CD4-positive, alpha-beta T cell treated with Interleukin-1 beta for 1 hour (primary cell): ENCODE measurements around the gene SOBP.
"Not testable (repeated sequence)": the region's sequence is repeated elsewhere in the genome, so short reads cannot be mapped to it uniquely, and the experiment has no call there.

ENCODE experiments used
- DNase-seq, 2 donors: peaks; one replicate each; pipeline ENCODE4 v3.0.0-alpha.2; 2020 to 2022

Gene SOBP

GRCh38 chr6:107489636-107490565 lies at the start of gene SOBP:
SOBP (plus strand) TSS chr6:107490117; CDS start chr6:107490617, 500 bp downstream.
- peak; percentile 40 to 49 for DNase-seq

DNA sequence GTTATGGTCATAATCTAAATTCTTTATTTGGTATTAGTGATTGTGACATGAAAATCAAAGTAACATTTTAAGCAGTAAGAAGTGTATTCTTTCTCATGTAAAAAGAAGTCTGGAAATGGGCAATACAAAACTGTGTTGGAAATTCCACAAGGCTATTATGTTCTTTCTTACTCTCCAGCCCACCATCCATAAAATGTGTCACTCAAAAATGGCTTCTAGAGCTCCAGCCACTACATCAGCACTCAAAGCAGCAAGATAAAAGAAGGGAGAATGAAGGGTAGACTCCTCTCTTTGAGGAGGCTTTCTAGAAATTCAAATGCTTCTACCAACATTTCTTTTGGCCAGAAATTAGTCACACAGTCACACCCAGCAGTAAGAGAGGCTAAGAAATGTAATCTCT lies 49.0 kb upstream of the SOBP start:
- DNase-seq = no peak

DNA sequence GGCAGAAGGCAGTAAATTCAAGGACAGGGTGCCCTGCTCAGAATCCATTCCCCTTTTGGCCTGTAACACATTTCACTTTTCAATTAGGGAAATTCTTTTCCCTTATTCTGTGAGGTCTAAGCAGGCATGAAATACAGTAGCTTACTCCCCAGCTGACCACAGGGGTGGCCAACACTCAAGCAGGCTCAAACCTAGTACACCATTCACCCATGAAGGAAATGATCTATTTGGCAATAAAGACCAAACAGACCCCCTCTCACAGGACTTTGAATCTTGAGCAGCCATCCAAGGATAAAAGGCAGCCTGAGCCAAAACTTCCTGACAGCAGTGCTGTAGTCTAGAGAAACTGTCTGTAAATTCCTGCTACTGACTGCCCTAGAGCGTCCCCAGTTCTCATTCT lies 48.2 kb upstream of the SOBP start:
- DNase-seq = no peak

DNA sequence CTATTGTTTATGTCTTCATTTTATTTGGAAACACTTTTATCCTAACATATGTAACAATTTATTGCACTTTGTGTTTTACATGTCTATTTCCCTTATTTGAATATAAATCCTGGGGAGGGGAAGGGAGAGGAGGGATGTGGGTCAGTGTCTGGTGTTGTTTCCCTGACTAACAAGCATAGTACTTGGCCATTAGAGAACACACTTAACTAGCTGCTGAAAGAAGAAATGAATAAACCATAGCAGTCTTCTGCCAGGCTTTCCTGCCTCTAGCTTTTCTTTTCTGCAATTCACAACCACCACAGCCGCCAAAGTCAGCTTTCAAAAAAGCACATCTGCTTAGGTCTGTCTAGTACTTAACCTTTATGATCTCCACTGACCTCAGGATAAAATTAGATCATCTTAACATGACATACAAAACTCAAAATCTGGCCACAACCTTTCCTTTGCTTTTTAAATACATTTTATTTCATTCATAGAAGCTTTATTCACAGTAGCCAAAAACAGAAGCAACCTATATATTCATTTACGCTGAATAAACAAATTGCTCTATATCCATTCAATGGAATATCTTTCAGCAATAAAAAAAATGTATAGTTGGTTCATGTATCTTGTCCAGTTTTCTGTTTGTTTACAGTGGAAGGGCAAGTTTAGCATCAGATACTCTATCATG lies 46.8 kb upstream of the SOBP start:
- DNase-seq = no peak

DNA sequence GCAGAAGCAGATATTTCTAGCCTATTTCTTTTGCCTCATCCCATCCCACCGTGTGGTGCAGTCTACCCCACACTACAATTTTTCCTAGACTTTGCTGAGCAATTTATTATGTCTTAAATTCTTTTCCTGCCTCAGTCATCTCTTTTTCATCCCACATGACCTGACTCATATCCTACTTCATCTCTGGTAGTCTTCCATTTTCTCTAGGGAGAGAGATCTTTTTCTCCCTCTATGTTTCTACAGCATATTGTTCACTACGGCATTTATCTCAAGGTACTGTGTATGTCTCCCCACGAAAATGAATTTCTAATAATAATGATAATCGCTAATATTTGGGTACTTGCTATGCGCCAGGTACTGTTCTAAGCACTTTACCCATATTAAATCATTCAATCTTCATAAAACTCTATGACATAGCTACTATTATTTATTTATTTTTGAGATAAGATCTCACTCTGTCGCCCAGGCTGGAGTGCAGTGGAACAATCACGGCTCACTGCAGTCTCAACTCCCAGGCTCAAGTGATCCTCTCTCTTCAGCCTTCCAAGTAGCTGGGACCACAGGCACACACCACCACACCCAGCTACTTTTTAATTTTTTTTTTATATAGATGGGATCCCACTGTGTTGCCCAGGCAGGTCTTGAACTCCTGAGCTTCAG lies 46.2 kb upstream of the SOBP start:
- DNase-seq = no peak

GRCh38 chr6:107444277-107444676 lies 45.6 kb upstream of the SOBP start:
- DNase-seq = no peak

DNA sequence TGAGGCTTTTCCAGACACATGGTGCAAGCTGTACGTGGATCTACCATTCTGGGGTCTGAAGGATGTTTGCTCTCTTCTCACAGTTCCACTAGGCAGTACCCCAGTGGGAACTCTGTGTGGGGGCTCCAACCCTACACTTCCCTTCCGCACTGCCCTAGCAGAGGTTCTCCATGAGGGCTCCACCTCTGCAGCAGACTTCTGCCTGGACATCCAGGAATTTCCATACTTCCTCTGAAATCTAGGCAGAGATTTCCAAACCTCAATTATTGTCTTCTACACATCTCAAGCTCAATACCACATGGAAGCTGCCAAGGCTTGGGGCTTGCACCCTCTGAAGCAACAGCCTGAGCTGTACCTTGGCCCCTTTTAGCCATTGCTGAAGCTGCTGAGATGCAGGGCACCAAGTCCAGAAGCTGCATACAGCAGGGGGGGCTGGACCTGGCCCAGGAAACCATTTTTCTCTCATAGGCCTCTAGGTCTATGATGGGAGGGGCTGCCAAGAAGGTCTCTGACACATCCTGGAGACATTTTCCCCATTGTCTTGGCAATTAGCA lies 42.2 kb upstream of the SOBP start:
- DNase-seq = no peak

GRCh38 chr6:107448776-107449175 lies 41.1 kb upstream of the SOBP start:
- no peak for DNase-seq

DNA sequence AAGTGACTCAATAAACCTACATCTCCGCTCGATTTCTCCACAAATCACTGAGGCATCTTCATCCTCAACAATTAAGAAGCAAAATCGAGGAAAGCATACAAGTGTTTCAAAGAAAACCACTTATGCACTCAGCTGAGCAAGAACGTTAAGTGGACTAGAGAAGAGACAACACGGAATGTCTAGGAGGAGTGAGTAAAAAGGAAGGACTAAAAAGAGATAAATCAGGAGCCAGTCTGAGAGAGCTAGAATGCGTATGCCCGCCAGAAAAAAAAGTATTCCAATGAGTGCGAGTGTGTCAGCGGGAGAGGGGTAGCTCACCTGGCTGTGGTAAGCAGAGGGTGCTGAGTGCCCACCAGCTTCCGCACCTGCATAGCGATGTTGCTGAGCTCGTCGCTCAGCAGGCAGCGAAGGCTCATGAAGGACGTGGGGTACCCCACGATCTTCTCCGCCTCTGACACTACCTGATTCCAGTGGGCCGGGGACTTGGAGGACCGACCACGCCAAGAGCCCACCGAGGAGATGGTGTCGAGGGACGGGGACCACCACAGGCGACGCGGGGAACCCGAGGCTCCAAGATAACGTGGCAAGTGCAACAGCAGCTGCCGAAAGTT lies 31.1 kb upstream of the SOBP start:
- peak; percentile 9 to 16 for DNase-seq

- peak; percentile 96 to 97 for DNase-seq
Observed at GRCh38 chr6:107459283-107460082, 30.4 kb upstream of the SOBP start, which contains the start of gene PDSS2. PDSS2 (minus strand) TSS chr6:107459564; CDS start chr6:107459285, 279 bp downstream.

GRCh38 chr6:107460083-107460631 lies 29.8 kb upstream of the SOBP start:
- no peak for DNase-seq

- no peak for DNase-seq
Observed at GRCh38 chr6:107466062-107466461, 23.9 kb upstream of the SOBP start.

GRCh38 chr6:107470364-107470763 lies 19.6 kb upstream of the SOBP start:
- DNase-seq = no peak

DNA sequence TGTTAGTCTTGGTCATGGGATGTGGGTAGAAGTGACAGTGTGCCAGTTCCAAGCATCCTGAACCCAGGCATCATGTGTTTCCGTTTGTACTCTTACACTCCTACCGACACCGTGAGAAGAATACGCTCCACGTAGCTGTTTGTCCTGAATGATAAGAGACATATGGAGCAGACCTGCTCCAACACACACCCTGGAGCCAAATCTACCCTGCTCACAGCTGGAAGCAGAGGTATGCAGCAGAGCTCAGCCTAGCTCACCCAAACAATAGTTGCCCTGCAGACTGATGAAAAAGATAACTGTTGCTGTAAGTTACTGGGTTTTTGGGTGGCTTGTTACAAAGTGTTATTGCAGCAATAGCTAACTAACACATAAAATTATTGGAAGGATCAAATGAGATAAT lies 16.3 kb upstream of the SOBP start:
- DNase-seq = no peak

- not testable (repeated sequence) for DNase-seq
Observed at GRCh38 chr6:107475360-107475759, 14.6 kb upstream of the SOBP start.

DNA sequence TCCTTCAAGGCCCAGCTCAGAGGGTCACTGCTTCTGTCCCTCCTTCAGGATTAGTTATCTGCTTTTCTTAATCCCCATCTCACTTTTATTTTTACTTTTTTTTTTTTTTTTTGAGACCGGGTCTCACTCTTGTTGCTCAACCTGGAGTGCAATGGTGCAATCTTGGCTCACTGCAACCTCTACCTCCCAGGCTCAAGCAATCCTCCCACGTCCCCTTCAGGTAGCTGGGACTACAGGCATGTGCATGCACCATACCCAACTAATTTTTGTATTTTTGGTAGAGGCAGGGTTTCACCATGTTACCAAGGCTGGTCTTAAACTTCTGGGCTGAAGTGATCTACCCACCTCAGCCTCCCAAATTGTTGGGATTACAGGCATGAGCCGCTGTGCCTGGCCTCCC lies 14.1 kb upstream of the SOBP start:
- not testable (repeated sequence) for DNase-seq

DNA sequence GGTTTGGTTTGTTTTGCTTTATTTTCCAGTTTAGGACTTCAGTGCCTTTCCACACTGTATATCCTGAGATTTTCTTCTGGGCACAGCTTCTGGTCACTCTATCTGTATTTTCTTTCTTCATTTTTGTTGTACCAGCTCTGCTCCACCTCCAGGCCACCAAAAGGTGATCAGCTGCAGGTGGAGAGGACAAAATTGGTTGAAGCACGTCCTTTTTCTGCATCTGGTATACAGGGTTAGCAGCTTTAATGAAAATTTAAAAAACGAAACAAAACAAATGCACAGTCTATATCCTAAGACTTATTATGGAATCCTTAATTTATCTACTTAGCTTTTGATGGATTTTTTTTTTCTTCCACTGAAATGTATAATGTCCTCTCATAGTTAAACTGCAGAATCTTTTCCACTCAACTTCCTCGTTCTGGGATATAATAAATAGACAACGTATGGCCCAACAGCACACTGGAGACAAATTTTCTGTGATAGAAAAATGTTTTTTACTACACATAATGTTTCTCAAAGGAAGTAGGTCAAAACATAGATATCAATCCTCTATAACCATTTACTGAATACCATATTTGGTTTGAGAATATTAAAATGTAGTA lies 10.7 kb upstream of the SOBP start:
- no peak for DNase-seq

- DNase-seq = no peak
Observed at GRCh38 chr6:107485157-107485556, 4.8 kb upstream of the SOBP start.

- DNase-seq = no peak
Observed at GRCh38 chr6:107488174-107488874, 1.6 kb upstream of the SOBP start.

GRCh38 chr6:107488875-107489635 lies 862 bp upstream of the SOBP start:
- peak in 1 of 2 donors; percentile 1 for DNase-seq
